KOPT-K1 (cell line): ENCODE data around the gene ARL6IP5.

ENCODE experiments used
- H3K27ac ChIP-seq: fragments of 200-600 bp; sonication (generic); 2 replicates; pipeline ENCODE4 v1.5.1; 2016; ENCODE audit warnings: antibody characterized with exemption, mild to moderate bottlenecking, low read depth, low read length; ENCODE audit not compliant: poor library complexity, severe bottlenecking
- H3K36me3 ChIP-seq: fragments of 200-600 bp; sonication (generic); 2 replicates; pipeline ENCODE4 v1.5.1; 2017; ENCODE audit warnings: antibody characterized with exemption, mild to moderate bottlenecking, low read length, moderate library complexity; ENCODE audit not compliant: insufficient read depth
- H3K9me3 ChIP-seq: fragments of 200-600 bp; sonication (generic); 2 replicates; pipeline ENCODE4 v1.5.1; 2017; ENCODE audit warnings: antibody characterized with exemption, low read length, mild to moderate bottlenecking; ENCODE audit not compliant: insufficient read depth, poor library complexity, severe bottlenecking

Gene ARL6IP5

GRCh38 chr3:69080233-69080920, 4.4 kb upstream of the ARL6IP5 start, which contains the start of gene UBA3:
Gene UBA3, minus strand, starts transcription at chr3:69080365. Its CDS starts 12 bp downstream, at chr3:69080353.
- H3K36me3 ChIP-seq, result peaks cover 9% of the 10 kb centered on the region
- H3K27ac ChIP-seq, result peak within 1 kb of the TSS; percentile 72
- H3K9me3 ChIP-seq, result no peaks in the 10 kb centered on the region

GRCh38 chr3:69081583-69082262, 3.0 kb upstream of the ARL6IP5 start:
- H3K36me3 ChIP-seq, result peaks cover 1% of the 10 kb centered on the region
- H3K27ac ChIP-seq, result no peak overlapping the region
- H3K9me3 ChIP-seq, result no peaks in the 10 kb centered on the region

- Histone ChIP-seq H3K27ac (no peak overlapping the region), H3K9me3 (no peaks in the 10 kb centered on the region), H3K36me3 (no peaks in the 10 kb centered on the region)
These were observed 2.4 kb upstream of the ARL6IP5 start for GRCh38 chr3:69082361-69082760.

- Histone ChIP-seq H3K27ac (peak overlapping the region; percentile 4), H3K9me3 (no peaks in the 10 kb centered on the region), H3K36me3 (no peaks in the 10 kb centered on the region)
These were observed 1.9 kb upstream of the ARL6IP5 start for GRCh38 chr3:69082805-69083204.

- Histone ChIP-seq H3K27ac (peak overlapping the region; percentile 75), H3K9me3 (no peaks in the 10 kb centered on the region), H3K36me3 (peaks cover 9% of the 10 kb centered on the region)
These were observed 563 bp downstream of the ARL6IP5 start for GRCh38 chr3:69085168-69085832.

GRCh38 chr3:69085833-69086722, 1.3 kb downstream of the ARL6IP5 start:
- Histone ChIP-seq H3K36me3 (peaks cover 9% of the 10 kb centered on the region), H3K27ac (peak overlapping the region; percentile 75), H3K9me3 (no peaks in the 10 kb centered on the region)

GRCh38 chr3:69087030-69087791, 2.5 kb downstream of the ARL6IP5 start:
- no peak overlapping the region for H3K27ac ChIP-seq

GRCh38 chr3:69088063-69088462, 3.3 kb downstream of the ARL6IP5 start:
- H3K36me3 ChIP-seq, result peaks cover 9% of the 10 kb centered on the region
- no peak overlapping the region for H3K27ac ChIP-seq
- H3K9me3 ChIP-seq, result no peaks in the 10 kb centered on the region

More at GRCh38 chr3:69087030-69087791, 2.5 kb downstream of the ARL6IP5 start:
- Histone ChIP-seq H3K9me3 (no peaks in the 10 kb centered on the region), H3K36me3 (peaks cover 9% of the 10 kb centered on the region)

- Histone ChIP-seq H3K27ac (no peak overlapping the region), H3K9me3 (no peaks in the 10 kb centered on the region), H3K36me3 (peaks cover 21% of the 10 kb centered on the region)
These were observed 5.3 kb downstream of the ARL6IP5 start for GRCh38 chr3:69090021-69090420.

- Histone ChIP-seq H3K27ac (peak overlapping the region; percentile 68), H3K36me3 (peaks cover 22% of the 10 kb centered on the region)
These were observed 6.8 kb downstream of the ARL6IP5 start for GRCh38 chr3:69091389-69092029.

GRCh38 chr3:69092030-69092516, 7.3 kb downstream of the ARL6IP5 start:
- Histone ChIP-seq H3K36me3 (peaks cover 22% of the 10 kb centered on the region), H3K27ac (peak overlapping the region; percentile 68), H3K9me3 (no peaks in the 10 kb centered on the region)

More at GRCh38 chr3:69091389-69092029, 6.8 kb downstream of the ARL6IP5 start:
- H3K9me3 ChIP-seq, result no peaks in the 10 kb centered on the region

- no peak overlapping the region for H3K27ac ChIP-seq
- peaks cover 24% of the 10 kb centered on the region for H3K36me3 ChIP-seq
These were observed 9.9 kb downstream of the ARL6IP5 start for GRCh38 chr3:69094467-69095205.

GRCh38 chr3:69095636-69096035, 10.9 kb downstream of the ARL6IP5 start:
- peaks cover 20% of the 10 kb centered on the region for H3K36me3 ChIP-seq
- no peak overlapping the region for H3K27ac ChIP-seq
- H3K9me3 ChIP-seq, result no peaks in the 10 kb centered on the region

More at GRCh38 chr3:69094467-69095205, 9.9 kb downstream of the ARL6IP5 start:
- H3K9me3 ChIP-seq, result no peaks in the 10 kb centered on the region
